ENCODE measurements around the gene NT5C2. TPM values are rescaled to one million over a fixed set of nuclear protein-coding genes. Genes with fewer than 3 reads are reported as not detected.

Gene NT5C2
- total RNA-seq, 1 experiment from 2014 or later = 91.2 TPM

GRCh38 chr10:103197174-103197573, 4.1 kb upstream of the NT5C2 start:
- Histone ChIP-seq H3K9me3 (no peaks in the 10 kb centered on the region), H3K36me3 (ENCODE audit: control insufficient read depth, insufficient read depth, low read length) (no peaks in the 10 kb centered on the region), H3K27me3 (replicated peaks; ENCODE audit: control insufficient read depth, insufficient read depth, low read length) (no peaks in the 10 kb centered on the region), H3K4me3 (ENCODE audit: low read depth, low read length) (no peak overlapping the region), H3K4me1 (peaks cover 11% of the 10 kb centered on the region)
- Mint-ChIP-seq H3K4me1 (ENCODE audit: low read depth, unreplicated experiment) (peaks cover 19% of the 10 kb centered on the region), H3K4me3 (ENCODE audit: unreplicated experiment) (no peak overlapping the region), H3K9me3 (ENCODE audit: unreplicated experiment) (no peaks in the 10 kb centered on the region), H3K36me3 (ENCODE audit: insufficient read depth, unreplicated experiment) (peaks cover 13% of the 10 kb centered on the region), H3K27me3 (ENCODE audit: insufficient read depth, unreplicated experiment) (no peaks in the 10 kb centered on the region), H3K27ac (ENCODE audit: unreplicated experiment) (no peak overlapping the region)
- BruUV-seq (replicated peaks) = no TSS peak
- TF ChIP-seq, protein P1, sequence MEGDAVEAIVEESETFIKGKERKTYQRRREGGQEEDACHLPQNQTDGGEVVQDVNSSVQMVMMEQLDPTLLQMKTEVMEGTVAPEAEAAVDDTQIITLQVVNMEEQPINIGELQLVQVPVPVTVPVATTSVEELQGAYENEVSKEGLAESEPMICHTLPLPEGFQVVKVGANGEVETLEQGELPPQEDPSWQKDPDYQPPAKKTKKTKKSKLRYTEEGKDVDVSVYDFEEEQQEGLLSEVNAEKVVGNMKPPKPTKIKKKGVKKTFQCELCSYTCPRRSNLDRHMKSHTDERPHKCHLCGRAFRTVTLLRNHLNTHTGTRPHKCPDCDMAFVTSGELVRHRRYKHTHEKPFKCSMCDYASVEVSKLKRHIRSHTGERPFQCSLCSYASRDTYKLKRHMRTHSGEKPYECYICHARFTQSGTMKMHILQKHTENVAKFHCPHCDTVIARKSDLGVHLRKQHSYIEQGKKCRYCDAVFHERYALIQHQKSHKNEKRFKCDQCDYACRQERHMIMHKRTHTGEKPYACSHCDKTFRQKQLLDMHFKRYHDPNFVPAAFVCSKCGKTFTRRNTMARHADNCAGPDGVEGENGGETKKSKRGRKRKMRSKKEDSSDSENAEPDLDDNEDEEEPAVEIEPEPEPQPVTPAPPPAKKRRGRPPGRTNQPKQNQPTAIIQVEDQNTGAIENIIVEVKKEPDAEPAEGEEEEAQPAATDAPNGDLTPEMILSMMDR (IDR thresholded peaks at IDR 0.05; ENCODE audit: insufficient read depth in 1 of 2, low read depth in 1 of 2, low read length in 1 of 2, severe bottlenecking in 1 of 2, unreplicated experiment in 1 of 2) = no peak
- POLR2A ChIA-PET = no interaction called here
- DNase-seq = no peak
- CTCF ChIA-PET = no interaction called here
- intact Hi-C loops (cut with micrococcal nuclease; ENCODE audit: unreplicated experiment) = no loop called here

DNA sequence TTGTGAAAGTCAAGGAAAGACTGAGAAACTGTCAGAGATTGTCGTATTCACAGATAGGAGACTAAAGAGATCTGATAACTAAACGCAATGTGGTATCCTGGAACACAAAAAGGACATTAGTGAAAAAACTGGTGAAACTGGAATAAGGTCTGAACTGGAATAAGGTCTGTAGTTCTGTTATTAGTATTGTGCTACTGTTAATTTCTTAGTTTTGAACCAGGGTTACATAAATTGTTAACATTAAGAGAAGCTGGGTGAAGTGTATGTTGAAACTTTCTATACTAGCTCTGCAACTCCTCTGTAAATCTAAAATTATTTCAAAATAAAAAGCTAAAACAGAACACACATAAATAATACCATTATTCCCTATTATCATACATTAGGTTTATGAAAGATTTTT, 3.4 kb upstream of the NT5C2 start:
- intact Hi-C loops (cut with micrococcal nuclease; ENCODE audit: unreplicated experiment) = no loop called here
- Mint-ChIP-seq H3K9me3 (ENCODE audit: unreplicated experiment) (no peaks in the 10 kb centered on the region), H3K4me1 (ENCODE audit: low read depth, unreplicated experiment) (peaks cover 19% of the 10 kb centered on the region), H3K27me3 (ENCODE audit: insufficient read depth, unreplicated experiment) (no peaks in the 10 kb centered on the region), H3K36me3 (ENCODE audit: insufficient read depth, unreplicated experiment) (peaks cover 17% of the 10 kb centered on the region), H3K4me3 (ENCODE audit: unreplicated experiment) (no peak overlapping the region), H3K27ac (ENCODE audit: unreplicated experiment) (no peak overlapping the region)
- peaks cover 11% of the 10 kb centered on the region for H3K4me1 ChIP-seq
- H3K27me3 ChIP-seq (replicated peaks; ENCODE audit: control insufficient read depth, insufficient read depth, low read length) = no peaks in the 10 kb centered on the region
- TF ChIP-seq, protein P1 (IDR thresholded peaks at IDR 0.05; ENCODE audit: insufficient read depth in 1 of 2, low read depth in 1 of 2, low read length in 1 of 2, severe bottlenecking in 1 of 2, unreplicated experiment in 1 of 2) = no peak
- ChIA-PET CTCF (no interaction called here), POLR2A (no interaction called here)
- BruUV-seq (replicated peaks) = no TSS peak
- no peaks in the 10 kb centered on the region for H3K9me3 ChIP-seq
- H3K36me3 ChIP-seq (ENCODE audit: control insufficient read depth, insufficient read depth, low read length) = no peaks in the 10 kb centered on the region
- no peak for DNase-seq
- H3K4me3 ChIP-seq (ENCODE audit: low read depth, low read length) = no peak overlapping the region

DNA sequence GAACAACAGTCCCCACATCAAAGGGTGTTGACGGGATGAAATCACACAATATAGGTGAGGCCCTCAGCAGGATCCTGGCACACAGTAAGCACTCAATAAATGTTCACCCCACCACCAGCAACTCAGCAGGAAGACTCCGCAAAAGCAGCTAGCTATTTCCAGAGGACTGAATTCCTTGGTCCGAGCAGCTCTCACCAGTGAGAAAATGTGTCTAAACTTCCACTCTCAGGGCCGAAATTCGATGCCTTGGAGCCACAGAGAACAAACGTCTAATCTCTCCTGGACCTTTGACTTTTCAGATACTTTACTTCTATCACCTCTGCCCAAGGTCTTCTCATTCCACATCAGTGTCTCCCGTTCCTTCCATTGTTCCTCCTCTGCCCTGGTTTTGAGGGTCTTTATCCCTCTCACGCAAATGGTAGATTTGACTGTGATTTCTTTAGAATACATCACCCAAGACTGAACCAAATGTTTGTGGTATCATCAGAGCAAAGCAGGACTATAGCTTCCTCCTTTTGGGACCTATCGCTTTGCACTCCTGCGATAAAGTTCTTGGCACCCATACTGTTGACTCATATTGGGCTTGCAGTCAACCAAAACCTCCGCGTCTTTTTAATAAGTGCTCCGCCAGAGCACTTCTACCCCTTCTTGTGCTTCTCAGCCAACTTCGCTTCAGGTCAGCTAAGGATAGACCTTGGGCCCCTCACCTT, 903 bp upstream of the NT5C2 start:
- Mint-ChIP-seq H3K4me1 (ENCODE audit: low read depth, unreplicated experiment) (peaks cover 26% of the 10 kb centered on the region), H3K27me3 (ENCODE audit: insufficient read depth, unreplicated experiment) (no peaks in the 10 kb centered on the region), H3K4me3 (ENCODE audit: unreplicated experiment) (peak overlapping the region; percentile 94), H3K36me3 (ENCODE audit: insufficient read depth, unreplicated experiment) (peaks cover 29% of the 10 kb centered on the region), H3K27ac (ENCODE audit: unreplicated experiment) (peak overlapping the region; percentile 98), H3K9me3 (ENCODE audit: unreplicated experiment) (no peaks in the 10 kb centered on the region)
- TSS peak; percentile 73 for BruUV-seq (replicated peaks)
- CTCF ChIA-PET = interaction anchor here (0.6 to 2.9 kb wide), 2 partner anchors 45 to 189 kb away, joined by 5 to 27 read pairs; no protein-coding TSS in a partner anchor
- Histone ChIP-seq H3K36me3 (ENCODE audit: control insufficient read depth, insufficient read depth, low read length) (no peaks in the 10 kb centered on the region), H3K27me3 (replicated peaks; ENCODE audit: control insufficient read depth, insufficient read depth, low read length) (no peaks in the 10 kb centered on the region), H3K4me3 (ENCODE audit: low read depth, low read length) (peak overlapping the region; percentile 67; the same call in 1 of the 2 replicates), H3K4me1 (peaks cover 20% of the 10 kb centered on the region), H3K9me3 (no peaks in the 10 kb centered on the region)
- TF ChIP-seq, protein P1 (IDR thresholded peaks at IDR 0.05; ENCODE audit: insufficient read depth in 1 of 2, low read depth in 1 of 2, low read length in 1 of 2, severe bottlenecking in 1 of 2, unreplicated experiment in 1 of 2) = no peak
- DNase-seq = no peak
- intact Hi-C loops (cut with micrococcal nuclease; ENCODE audit: unreplicated experiment) = loop anchor here (1.0 to 2.0 kb wide), 2 partner anchors 37 to 275 kb away; partner anchors contain the start of gene CNNM2
- POLR2A ChIA-PET = interaction anchor here (1.6 to 3.0 kb wide), 3 partner anchors 37 to 79 kb away, joined by 5 to 42 read pairs (median 17); no protein-coding TSS in a partner anchor

All from Caco-2 (cell line).